Panc1 (cell line): ENCODE data around the gene LDOC1.
"Not testable (repeated sequence)": the region's sequence is repeated elsewhere in the genome, so short reads cannot be mapped to it uniquely, and the experiment has no call there.

Source experiments
- CTCF ChIP-seq: fragments of 450-650 bp; IDR thresholded peaks from 2 replicates; pipeline ENCODE4 v1.5.1; 2017; ENCODE audit warnings: mild to moderate bottlenecking
- REST ChIP-seq, 2 experiments: IDR thresholded peaks; 2 replicates each; pipeline ENCODE4 v1.6.1; 2011 to 2012; ENCODE audit warnings: low read depth in 2 of 2, control low read depth in 1 of 2, low read length in 1 of 2, mild to moderate bottlenecking in 1 of 2, moderate library complexity in 1 of 2; ENCODE audit not compliant: insufficient read depth in 1 of 2
- SIN3A ChIP-seq: IDR thresholded peaks from 2 replicates; pipeline ENCODE4 v1.6.1; 2012; ENCODE audit warnings: low read depth, mild to moderate bottlenecking, low read length, moderate library complexity, borderline replicate concordance; ENCODE audit not compliant: insufficient read depth
- TCF7L2 ChIP-seq: IDR thresholded peaks from 2 replicates; pipeline ENCODE4 v1.6.1; 2011; ENCODE audit warnings: mild to moderate bottlenecking, low read depth, low read length, inconsistent platforms

- TF ChIP-seq CTCF; SIN3A; REST (IDR thresholded peaks at IDR 0.05; ENCODE audit: insufficient read depth in 1 of 2, low read depth in 2 of 2, low read length in 1 of 2); TCF7L2: not testable (repeated sequence)
Observed at GRCh38 chrX:141155231-141155630, 21.7 kb downstream of the LDOC1 start.
